Endothelial cell of umbilical vein (primary cell): ENCODE results near the gene YBX1.

Experiments
- EZH2 ChIP-seq: IDR thresholded peaks from 2 replicates; pipeline ENCODE4 v1.6.1; 2012; ENCODE audit warnings: borderline replicate concordance, low read depth, mild to moderate bottlenecking, moderate library complexity, low read length, inconsistent platforms; ENCODE audit not compliant: severe bottlenecking
- FOS ChIP-seq: IDR thresholded peaks from 2 replicates; pipeline ENCODE4 v1.6.1; 2011; ENCODE audit warnings: mild to moderate bottlenecking, low read length, moderate library complexity, borderline replicate concordance; ENCODE audit not compliant: insufficient read depth
- JUN ChIP-seq: IDR thresholded peaks from 2 replicates; pipeline ENCODE4 v1.6.1; 2011; ENCODE audit warnings: borderline replicate concordance, low read depth; ENCODE audit not compliant: insufficient read length, insufficient read depth
- POLR2A ChIP-seq: IDR thresholded peaks from 2 replicates; pipeline ENCODE4 v1.6.1; 2012; ENCODE audit warnings: low read depth, mild to moderate bottlenecking, control low read depth, low read length
- POLR2AphosphoS5 ChIP-seq: IDR thresholded peaks from 2 replicates; pipeline ENCODE4 v1.6.1; 2012; ENCODE audit warnings: low read depth, mild to moderate bottlenecking, control low read depth, low read length, moderate library complexity; ENCODE audit not compliant: insufficient read depth
- TF ChIP-seq, protein P1 (sequence below), 2 donors: IDR thresholded peaks; 1 replicate in 1 of 2; 2 replicates in 1 of 2; pipeline ENCODE4 v1.5.1; 2011; ENCODE audit warnings: low read length in 2 of 2, mild to moderate bottlenecking in 2 of 2, moderate library complexity in 2 of 2, control low read depth in 1 of 2, inconsistent platforms in 1 of 2, low read depth in 1 of 2; ENCODE audit not compliant: insufficient read depth in 1 of 2; ENCODE audit errors: extremely low read depth in 1 of 2
- TF ChIP-seq, protein P2 (sequence below): IDR thresholded peaks from 2 replicates; pipeline ENCODE4 v1.6.1; 2011; ENCODE audit not compliant: insufficient read depth, insufficient read length

DNA sequence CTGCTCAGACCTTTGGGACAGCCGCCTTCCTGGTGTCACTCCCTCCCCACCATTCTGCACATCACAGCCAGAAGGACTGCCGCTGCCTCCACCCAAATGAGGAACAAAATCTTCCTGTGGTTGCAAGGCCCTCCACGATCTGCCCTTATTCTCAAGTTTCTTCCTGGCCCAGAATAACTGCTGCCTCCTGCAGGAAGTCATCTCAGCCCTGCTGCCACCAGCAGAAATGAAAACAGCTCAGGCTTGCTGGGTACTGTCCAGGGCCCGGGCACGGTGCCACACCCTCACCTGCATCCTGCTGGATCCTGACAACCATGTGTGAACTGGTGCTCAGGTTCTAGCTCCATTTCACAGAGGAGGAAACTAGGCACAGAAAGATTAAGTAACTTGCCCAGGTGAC, 55.0 kb downstream of the YBX1 start:
- TF ChIP-seq, protein P1, sequence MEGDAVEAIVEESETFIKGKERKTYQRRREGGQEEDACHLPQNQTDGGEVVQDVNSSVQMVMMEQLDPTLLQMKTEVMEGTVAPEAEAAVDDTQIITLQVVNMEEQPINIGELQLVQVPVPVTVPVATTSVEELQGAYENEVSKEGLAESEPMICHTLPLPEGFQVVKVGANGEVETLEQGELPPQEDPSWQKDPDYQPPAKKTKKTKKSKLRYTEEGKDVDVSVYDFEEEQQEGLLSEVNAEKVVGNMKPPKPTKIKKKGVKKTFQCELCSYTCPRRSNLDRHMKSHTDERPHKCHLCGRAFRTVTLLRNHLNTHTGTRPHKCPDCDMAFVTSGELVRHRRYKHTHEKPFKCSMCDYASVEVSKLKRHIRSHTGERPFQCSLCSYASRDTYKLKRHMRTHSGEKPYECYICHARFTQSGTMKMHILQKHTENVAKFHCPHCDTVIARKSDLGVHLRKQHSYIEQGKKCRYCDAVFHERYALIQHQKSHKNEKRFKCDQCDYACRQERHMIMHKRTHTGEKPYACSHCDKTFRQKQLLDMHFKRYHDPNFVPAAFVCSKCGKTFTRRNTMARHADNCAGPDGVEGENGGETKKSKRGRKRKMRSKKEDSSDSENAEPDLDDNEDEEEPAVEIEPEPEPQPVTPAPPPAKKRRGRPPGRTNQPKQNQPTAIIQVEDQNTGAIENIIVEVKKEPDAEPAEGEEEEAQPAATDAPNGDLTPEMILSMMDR (IDR thresholded peaks at IDR 0.05; ENCODE audit: extremely low read depth in 1 of 2, insufficient read depth in 1 of 2, low read depth in 1 of 2, low read length in 2 of 2), result no peak
- TF ChIP-seq POLR2A (no peak), EZH2 (no peak), POLR2AphosphoS5 (no peak), FOS (no peak), JUN (no peak)
- TF ChIP-seq, protein P2, sequence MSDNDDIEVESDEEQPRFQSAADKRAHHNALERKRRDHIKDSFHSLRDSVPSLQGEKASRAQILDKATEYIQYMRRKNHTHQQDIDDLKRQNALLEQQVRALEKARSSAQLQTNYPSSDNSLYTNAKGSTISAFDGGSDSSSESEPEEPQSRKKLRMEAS, result no peak
